Esophagus (tissue), 2 donors: ENCODE measurements around the gene GANAB. TPM values are rescaled to one million over a fixed set of nuclear protein-coding genes. Genes with fewer than 3 reads are reported as not detected.
A peak's percentile ranks its signal among the peaks of the same experiment; 100 is the strongest.
"Not testable (repeated sequence)": the region's sequence is repeated elsewhere in the genome, so short reads cannot be mapped to it uniquely, and the experiment has no call there.

Experiments
- H3K27ac ChIP-seq, 2 donors: one replicate each; pipeline ENCODE4 v1.5.1; 2013; ENCODE audit warnings: low read depth in 2 of 2, mild to moderate bottlenecking in 2 of 2, inconsistent platforms in 1 of 2, low read length in 1 of 2, moderate library complexity in 1 of 2
- H3K27me3 ChIP-seq, 2 donors: one replicate each; pipeline ENCODE4 v1.6.1; 2013; ENCODE audit warnings: low read length in 2 of 2, control low read depth in 1 of 2, mild to moderate bottlenecking in 1 of 2; ENCODE audit not compliant: insufficient read depth in 2 of 2, control insufficient read depth in 1 of 2
- H3K36me3 ChIP-seq, 2 donors: one replicate each; pipeline ENCODE4 v1.6.1; 2013; ENCODE audit warnings: low read length in 1 of 2; ENCODE audit not compliant: control insufficient read depth in 2 of 2, insufficient read depth in 2 of 2
- H3K4me1 ChIP-seq, 2 donors: one replicate each; pipeline ENCODE4 v1.6.1; 2013; ENCODE audit warnings: low read length in 1 of 2; ENCODE audit not compliant: control insufficient read depth in 2 of 2, insufficient read depth in 2 of 2
- H3K4me3 ChIP-seq, 2 donors: one replicate each; pipeline ENCODE4 v1.5.1; 2013; ENCODE audit warnings: low read length in 2 of 2, mild to moderate bottlenecking in 2 of 2, low read depth in 1 of 2, moderate library complexity in 1 of 2
- H3K9me3 ChIP-seq, 2 donors: one replicate each; pipeline ENCODE4 v1.6.1; 2013; ENCODE audit warnings: mild to moderate bottlenecking in 2 of 2, low read depth in 1 of 2, low read length in 1 of 2, moderate library complexity in 1 of 2; ENCODE audit not compliant: control insufficient read depth in 2 of 2, insufficient read depth in 1 of 2
- WGBS, 2 donors: extraction: QIAGEN DNeasy Blood & Tissue Kit; methylation state at CpG; one replicate each; pipeline ENCODE4 v1.1.7; 2013; 5-methylcytosine and 5-hydroxymethylcytosine counted together
- polyA plus RNA-seq, 2 donors: library from polyadenylated mRNA; stranded (reverse); fragments of 200-250 nt; gene quantifications; one replicate each; pipeline ENCODE4 v1.2.3, GENCODE V29; 2013
- donor health status: healthy with polysubstance abuse.
- donor health status: Bipolar disorder and iron deficiency.

GANAB gene
- polyA plus RNA-seq, 2 donors = 59.8 to 71.6 TPM

DNA sequence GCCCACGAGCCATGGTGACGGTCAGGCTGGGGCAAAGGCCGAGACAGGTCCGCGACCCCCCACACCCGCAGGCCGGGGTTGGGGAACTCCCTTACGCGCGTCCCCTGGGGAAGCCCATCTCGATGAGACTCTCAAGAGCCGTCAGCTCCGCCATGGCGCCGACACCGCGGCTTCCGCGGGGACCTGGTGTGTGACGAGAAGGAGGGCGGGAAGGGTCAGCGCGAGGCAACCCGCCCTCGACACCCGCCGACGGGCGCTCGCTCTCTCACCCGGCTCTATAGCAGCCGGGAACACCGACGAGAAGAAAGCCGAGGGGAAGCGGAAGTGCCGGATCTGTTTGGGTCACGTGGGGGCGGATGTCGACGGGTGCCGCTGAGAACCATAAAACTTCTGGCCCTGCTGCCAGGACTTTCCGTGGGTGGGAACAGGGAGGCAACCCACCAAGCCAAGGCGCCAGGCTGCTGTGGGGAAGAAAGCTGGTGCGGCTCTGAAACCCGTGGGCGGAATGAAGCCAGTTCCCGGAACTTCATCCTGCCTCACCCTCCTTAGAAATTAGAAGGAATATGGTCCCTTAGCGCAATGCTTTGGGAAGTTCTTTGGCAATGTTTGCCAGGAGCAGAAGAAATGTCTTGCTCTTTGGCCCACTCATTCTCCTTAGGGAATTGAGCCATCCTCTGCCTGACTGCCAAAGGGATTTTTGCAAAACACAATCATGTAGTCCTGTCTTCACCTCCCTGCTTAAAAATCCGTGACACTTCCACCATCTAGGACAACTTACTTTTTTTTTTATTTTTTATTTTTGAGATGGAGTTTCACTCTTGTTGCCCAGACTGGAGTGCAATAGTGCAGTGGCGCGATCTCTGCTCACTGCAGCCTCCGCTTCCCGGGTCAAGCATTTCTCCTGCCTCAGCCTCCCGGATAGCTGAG is 32.6 kb upstream of the GANAB start, which contains the start of gene UBXN1:
TSS of gene UBXN1 (minus strand) at position 304 of the 927 bp plus-strand sequence. CDS start at position 154, 150 bp downstream.
- Histone ChIP-seq H3K9me3 (no peaks in the 10 kb centered on the region), H3K4me1 (peaks cover 0 to 2% of the 10 kb centered on the region in 2 donors), H3K27ac (peak within 1 kb of the TSS; percentile 81 to 96), H3K27me3 (no peaks in the 10 kb centered on the region), H3K36me3 (peaks cover 3 to 14% of the 10 kb centered on the region in 2 donors), H3K4me3 (peak within 1 kb of the TSS; percentile 93 to 99)
- 5% methylated on average over 55 of the region's 55 CpGs for WGBS, 2 donors

DNA sequence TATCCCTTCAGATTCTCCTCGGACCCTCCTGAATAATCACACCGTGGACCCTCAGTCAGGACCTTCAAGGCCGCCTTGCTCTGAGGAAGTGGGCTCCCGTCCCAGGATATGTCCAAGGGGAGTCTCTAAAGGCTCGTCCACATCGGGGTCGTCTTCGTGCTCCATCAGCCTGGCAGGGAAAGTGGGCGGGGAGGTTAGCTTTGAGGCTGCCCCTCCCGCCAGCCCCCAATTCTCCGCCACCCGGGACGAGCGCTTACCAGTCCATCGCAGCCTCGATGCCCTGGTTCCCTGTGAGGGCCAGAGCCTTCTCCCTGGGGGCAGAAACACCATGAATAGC is 32.0 kb upstream of the GANAB start:
- H3K4me3 ChIP-seq = peak overlapping the region; percentile 93 to 99
- H3K36me3 ChIP-seq = peaks cover 3 to 14% of the 10 kb centered on the region in 2 donors
- H3K27me3 ChIP-seq = no peaks in the 10 kb centered on the region
- 2 to 3% methylated on average over 16 of the region's 16 CpGs for WGBS, 2 donors
- no peaks in the 10 kb centered on the region for H3K9me3 ChIP-seq
- H3K27ac ChIP-seq = peak overlapping the region; percentile 81 to 96
- peaks cover 0 to 2% of the 10 kb centered on the region in 2 donors for H3K4me1 ChIP-seq

DNA sequence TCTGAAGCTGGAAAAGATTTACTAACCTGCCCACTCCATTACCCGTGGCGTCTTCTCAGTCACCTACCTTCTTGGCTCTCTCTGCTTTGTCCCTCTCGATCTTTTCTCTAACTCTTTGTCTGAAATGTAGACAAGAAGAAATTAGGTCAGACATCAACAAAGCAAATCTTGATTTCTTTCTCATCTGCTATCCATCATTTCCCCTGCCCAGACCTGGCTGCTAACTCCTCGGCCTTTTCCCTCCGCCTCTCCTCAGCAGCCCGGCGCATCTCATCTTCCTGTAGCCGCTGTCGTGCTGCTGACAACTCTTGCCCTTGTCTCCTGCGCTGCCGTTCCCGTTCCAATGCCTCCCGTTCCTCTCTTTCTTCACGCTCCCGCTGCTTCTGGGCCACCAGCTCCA is 31.3 kb upstream of the GANAB start:
- 72 to 76% methylated on average over 15 of the region's 15 CpGs for WGBS, 2 donors
- H3K4me1 ChIP-seq = peaks cover 0 to 3% of the 10 kb centered on the region in 2 donors
- no peaks in the 10 kb centered on the region for H3K9me3 ChIP-seq
- H3K27me3 ChIP-seq = no peaks in the 10 kb centered on the region
- H3K36me3 ChIP-seq = peaks cover 3 to 14% of the 10 kb centered on the region in 2 donors
- peak overlapping the region; percentile 93 to 99 for H3K4me3 ChIP-seq
- H3K27ac ChIP-seq = peak overlapping the region in 1 of 2 donors; percentile 81

DNA sequence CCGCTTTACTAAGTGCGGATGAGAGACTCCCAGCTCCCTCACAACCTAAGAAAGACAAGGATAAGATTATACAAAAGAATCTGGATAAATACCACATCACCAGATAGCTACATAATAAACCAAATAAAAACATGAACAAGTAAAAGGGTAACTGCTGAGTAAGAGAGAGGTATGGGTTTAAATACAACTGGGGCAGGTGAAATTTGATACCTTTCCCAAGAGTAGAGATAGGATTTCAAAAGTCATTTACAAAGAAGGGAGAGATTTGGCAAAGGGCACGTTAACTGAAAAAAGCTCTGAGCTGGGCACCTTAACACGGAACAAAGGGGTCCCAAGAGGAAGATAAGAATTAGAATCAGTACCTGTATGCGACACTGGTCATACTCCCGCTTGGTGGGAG is 30.7 kb upstream of the GANAB start:
- 75 to 77% methylated on average over 6 of the region's 6 CpGs for WGBS, 2 donors
- Histone ChIP-seq H3K27ac (no peak overlapping the region), H3K9me3 (no peaks in the 10 kb centered on the region), H3K4me3 (no peak overlapping the region), H3K27me3 (no peaks in the 10 kb centered on the region), H3K4me1 (peaks cover 0 to 5% of the 10 kb centered on the region in 2 donors), H3K36me3 (peaks cover 3 to 14% of the 10 kb centered on the region in 2 donors)

DNA sequence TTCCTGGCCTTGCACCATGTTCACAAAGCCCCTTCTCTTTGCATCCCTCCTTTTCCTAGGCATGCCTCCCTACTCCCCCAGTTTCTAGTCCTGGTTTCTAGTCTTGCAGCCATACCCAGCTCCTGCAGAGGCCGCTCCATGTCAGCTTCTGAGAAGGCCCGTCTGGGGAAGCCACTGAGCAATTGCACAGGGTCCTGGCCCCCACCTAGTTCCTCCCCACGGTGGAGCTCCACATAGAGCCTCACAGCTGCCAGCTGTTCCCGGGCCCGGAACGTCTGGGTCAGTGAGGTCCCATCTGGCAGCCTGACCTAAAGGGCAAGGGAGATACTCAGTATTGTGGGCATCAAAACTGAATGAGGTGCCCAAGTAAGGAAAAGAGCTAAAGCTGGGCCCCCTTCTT is 30.3 kb upstream of the GANAB start:
- Histone ChIP-seq H3K36me3 (peaks cover 3 to 14% of the 10 kb centered on the region in 2 donors), H3K4me1 (peaks cover 0 to 5% of the 10 kb centered on the region in 2 donors), H3K9me3 (no peaks in the 10 kb centered on the region), H3K4me3 (no peak overlapping the region), H3K27ac (peak overlapping the region in 1 of 2 donors; percentile 49), H3K27me3 (no peaks in the 10 kb centered on the region)
- 50% methylated on average over 6 of the region's 6 CpGs for WGBS, 2 donors

DNA sequence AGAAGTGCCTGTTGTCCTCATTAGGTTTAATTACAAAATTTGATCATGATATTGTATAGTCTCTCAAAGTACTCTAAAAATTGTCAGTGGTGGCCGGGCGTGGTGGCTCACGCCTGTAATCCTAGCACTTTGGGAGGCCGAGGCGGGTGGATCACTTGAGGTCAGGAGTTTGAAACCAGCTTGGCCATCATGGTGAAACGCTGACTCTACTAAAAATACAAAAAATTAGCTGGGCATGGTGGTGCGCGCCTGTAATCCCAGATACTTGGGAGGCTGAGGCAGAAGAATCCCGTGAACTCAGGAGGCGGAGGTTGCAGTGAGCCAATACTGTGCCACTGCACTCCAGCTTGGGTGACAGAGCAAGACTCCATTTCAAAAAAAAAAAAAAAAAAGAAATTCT is 29.0 kb upstream of the GANAB start:
- 90 to 93% methylated on average over 10 of the region's 10 CpGs for WGBS, 2 donors
- not testable (repeated sequence) for H3K4me1 ChIP-seq

DNA sequence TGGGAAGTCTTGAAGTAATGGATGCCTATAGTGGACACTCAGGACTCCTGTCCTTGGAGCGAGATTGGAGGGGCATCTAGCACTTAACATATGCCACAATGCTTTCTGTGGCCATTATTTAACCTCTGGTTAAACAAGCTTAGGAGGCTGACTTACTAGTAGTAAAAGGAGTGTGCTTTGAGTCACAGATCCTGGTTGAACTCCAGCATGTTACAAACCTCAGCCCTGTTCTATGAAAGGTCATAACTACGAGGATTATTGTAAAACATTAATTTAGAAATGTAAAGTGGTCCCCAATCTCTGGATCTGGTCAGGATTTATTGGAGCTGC is 26.7 kb upstream of the GANAB start:
- 68 to 74% methylated on average over 2 of the region's 2 CpGs for WGBS, 2 donors
- H3K27ac ChIP-seq = peak overlapping the region; percentile 93 to 97
- H3K4me1 ChIP-seq = peaks cover 0 to 5% of the 10 kb centered on the region in 2 donors
- no peaks in the 10 kb centered on the region for H3K9me3 ChIP-seq
- no peaks in the 10 kb centered on the region for H3K27me3 ChIP-seq
- no peak overlapping the region for H3K4me3 ChIP-seq
- peaks cover 3 to 14% of the 10 kb centered on the region in 2 donors for H3K36me3 ChIP-seq

More for the DNA sequence above, 29.0 kb upstream of the GANAB start:
- not testable (repeated sequence) for H3K27ac ChIP-seq, H3K4me3 ChIP-seq, H3K9me3 ChIP-seq, H3K27me3 ChIP-seq
- peaks cover 3 to 14% of the 10 kb centered on the region in 2 donors for H3K36me3 ChIP-seq

DNA sequence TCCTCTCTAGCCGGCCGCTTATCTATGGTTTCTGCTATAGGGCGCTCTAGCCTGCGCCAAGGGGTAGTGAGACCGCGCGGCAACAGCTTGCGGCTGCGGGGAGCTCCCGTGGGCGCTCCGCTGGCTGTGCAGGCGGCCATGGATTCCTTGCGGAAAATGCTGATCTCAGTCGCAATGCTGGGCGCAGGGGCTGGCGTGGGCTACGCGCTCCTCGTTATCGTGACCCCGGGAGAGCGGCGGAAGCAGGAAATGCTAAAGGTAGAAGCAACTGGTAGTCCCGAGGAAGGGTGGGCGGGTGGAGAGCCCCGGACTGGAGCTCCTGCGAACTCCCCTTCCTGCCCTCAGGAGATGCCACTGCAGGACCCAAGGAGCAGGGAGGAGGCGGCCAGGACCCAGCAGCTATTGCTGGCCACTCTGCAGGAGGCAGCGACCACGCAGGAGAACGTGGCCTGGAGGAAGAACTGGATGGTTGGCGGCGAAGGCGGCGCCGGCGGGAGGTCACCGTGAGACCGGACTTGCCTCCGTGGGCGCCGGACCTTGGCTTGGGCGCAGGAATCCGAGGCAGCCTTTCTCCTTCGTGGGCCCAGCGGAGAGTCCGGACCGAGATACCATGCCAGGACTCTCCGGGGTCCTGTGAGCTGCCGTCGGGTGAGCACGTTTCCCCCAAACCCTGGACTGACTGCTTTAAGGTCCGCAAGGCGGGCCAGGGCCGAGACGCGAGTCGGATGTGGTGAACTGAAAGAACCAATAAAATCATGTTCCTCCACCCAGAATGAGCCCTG is 25.4 kb upstream of the GANAB start, which contains the start of the genes LBHD1 and UQCC3:
TSS of gene LBHD1 (minus strand) at position 660 of the 782 bp plus-strand sequence. CDS start 2,236 bp downstream, outside the sequence.
TSS of gene UQCC3 (plus strand) at position 66 of the 782 bp plus-strand sequence. CDS start at position 139, 73 bp downstream.
- 0% methylated on average over 58 to 59 of the region's 59 CpGs for WGBS, 2 donors

DNA sequence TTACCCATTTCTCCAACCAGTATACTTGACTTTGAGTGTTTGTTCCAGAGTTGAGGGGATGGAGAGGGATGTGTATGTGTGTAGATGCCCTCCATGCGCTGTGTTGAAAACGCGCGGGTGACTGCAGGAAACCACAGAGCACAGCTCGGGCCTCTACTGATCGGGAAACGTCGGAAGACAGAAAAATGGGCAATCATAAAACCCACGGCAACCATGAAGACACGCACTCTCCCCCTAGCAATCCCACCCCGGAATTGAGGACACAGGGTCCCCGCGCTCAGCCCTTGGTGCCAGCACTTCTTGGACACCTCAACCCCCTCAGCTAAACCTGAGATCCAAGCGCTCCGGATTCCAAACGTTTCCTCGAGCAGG is 24.8 kb upstream of the GANAB start:
- Histone ChIP-seq H3K4me1 (peaks cover 4 to 9% of the 10 kb centered on the region in 2 donors), H3K27me3 (no peaks in the 10 kb centered on the region), H3K9me3 (no peaks in the 10 kb centered on the region), H3K36me3 (peaks cover 3 to 6% of the 10 kb centered on the region in 2 donors), H3K4me3 (peak overlapping the region; percentile 87 to 92), H3K27ac (peak overlapping the region; percentile 93 to 97)
- 0 to 1% methylated on average over 14 to 17 of the region's 17 CpGs for WGBS, 2 donors

More for the DNA sequence above, 25.4 kb upstream of the GANAB start, which contains the start of the genes LBHD1 and UQCC3:
- peaks cover 0 to 3% of the 10 kb centered on the region in 2 donors for H3K4me1 ChIP-seq
- peak within 1 kb of the TSS; percentile 93 to 97 for H3K27ac ChIP-seq
- peak within 1 kb of the TSS; percentile 87 to 92 for H3K4me3 ChIP-seq
- peaks cover 3 to 6% of the 10 kb centered on the region in 2 donors for H3K36me3 ChIP-seq
- no peaks in the 10 kb centered on the region for H3K27me3 ChIP-seq
- H3K9me3 ChIP-seq = no peaks in the 10 kb centered on the region
